Measurements from ENCODE around the gene AGAP2. TPM values are rescaled to one million over a fixed set of nuclear protein-coding genes. Genes with fewer than 3 reads are reported as not detected.

AGAP2 gene
- total and polyA plus RNA-seq, 2 of the 13 experiments (the other 11 are each of a cell fraction or from before 2014, with no cell fraction given) = 0.38 to 0.45 TPM

- TF ChIP-seq, protein P1, sequence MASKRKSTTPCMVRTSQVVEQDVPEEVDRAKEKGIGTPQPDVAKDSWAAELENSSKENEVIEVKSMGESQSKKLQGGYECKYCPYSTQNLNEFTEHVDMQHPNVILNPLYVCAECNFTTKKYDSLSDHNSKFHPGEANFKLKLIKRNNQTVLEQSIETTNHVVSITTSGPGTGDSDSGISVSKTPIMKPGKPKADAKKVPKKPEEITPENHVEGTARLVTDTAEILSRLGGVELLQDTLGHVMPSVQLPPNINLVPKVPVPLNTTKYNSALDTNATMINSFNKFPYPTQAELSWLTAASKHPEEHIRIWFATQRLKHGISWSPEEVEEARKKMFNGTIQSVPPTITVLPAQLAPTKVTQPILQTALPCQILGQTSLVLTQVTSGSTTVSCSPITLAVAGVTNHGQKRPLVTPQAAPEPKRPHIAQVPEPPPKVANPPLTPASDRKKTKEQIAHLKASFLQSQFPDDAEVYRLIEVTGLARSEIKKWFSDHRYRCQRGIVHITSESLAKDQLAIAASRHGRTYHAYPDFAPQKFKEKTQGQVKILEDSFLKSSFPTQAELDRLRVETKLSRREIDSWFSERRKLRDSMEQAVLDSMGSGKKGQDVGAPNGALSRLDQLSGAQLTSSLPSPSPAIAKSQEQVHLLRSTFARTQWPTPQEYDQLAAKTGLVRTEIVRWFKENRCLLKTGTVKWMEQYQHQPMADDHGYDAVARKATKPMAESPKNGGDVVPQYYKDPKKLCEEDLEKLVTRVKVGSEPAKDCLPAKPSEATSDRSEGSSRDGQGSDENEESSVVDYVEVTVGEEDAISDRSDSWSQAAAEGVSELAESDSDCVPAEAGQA (IDR thresholded peaks at IDR 0.05; ENCODE audit: low read depth) = no peak
- TF ChIP-seq, protein P1 (CRISPR knock-in tag; IDR thresholded peaks at IDR 0.05; ENCODE audit: borderline replicate concordance) = no peak
- TF ChIP-seq, protein P2, sequence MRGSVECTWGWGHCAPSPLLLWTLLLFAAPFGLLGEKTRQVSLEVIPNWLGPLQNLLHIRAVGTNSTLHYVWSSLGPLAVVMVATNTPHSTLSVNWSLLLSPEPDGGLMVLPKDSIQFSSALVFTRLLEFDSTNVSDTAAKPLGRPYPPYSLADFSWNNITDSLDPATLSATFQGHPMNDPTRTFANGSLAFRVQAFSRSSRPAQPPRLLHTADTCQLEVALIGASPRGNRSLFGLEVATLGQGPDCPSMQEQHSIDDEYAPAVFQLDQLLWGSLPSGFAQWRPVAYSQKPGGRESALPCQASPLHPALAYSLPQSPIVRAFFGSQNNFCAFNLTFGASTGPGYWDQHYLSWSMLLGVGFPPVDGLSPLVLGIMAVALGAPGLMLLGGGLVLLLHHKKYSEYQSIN (CRISPR knock-in tag; IDR thresholded peaks at IDR 0.05; ENCODE audit: borderline replicate concordance) = no peak
- TF ChIP-seq ATRX (CRISPR knock-in tag; IDR thresholded peaks at IDR 0.05; ENCODE audit: borderline replicate concordance) = no peak
- TF ChIP-seq ZNF253 (CRISPR knock-in tag; IDR thresholded peaks at IDR 0.05; ENCODE audit: borderline replicate concordance) = no peak
- no peak for TF ChIP-seq TOE1 (CRISPR knock-in tag; IDR thresholded peaks at IDR 0.05)
- TF ChIP-seq ZBTB8A (CRISPR knock-in tag; IDR thresholded peaks at IDR 0.05; ENCODE audit: borderline replicate concordance, low read depth) = no peak
- no peak for TF ChIP-seq ZNF337 (CRISPR knock-in tag; IDR thresholded peaks at IDR 0.05; ENCODE audit: borderline replicate concordance, low read depth)
- TF ChIP-seq DR1 (CRISPR knock-in tag; IDR thresholded peaks at IDR 0.05) = peak; percentile 71; the same call in 1 of the 2 replicates
- TF ChIP-seq, protein P3, sequence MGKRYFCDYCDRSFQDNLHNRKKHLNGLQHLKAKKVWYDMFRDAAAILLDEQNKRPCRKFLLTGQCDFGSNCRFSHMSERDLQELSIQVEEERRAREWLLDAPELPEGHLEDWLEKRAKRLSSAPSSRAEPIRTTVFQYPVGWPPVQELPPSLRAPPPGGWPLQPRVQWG (CRISPR knock-in tag; IDR thresholded peaks at IDR 0.05; ENCODE audit: borderline replicate concordance, low read depth) = no peak
- TF ChIP-seq, protein P4, sequence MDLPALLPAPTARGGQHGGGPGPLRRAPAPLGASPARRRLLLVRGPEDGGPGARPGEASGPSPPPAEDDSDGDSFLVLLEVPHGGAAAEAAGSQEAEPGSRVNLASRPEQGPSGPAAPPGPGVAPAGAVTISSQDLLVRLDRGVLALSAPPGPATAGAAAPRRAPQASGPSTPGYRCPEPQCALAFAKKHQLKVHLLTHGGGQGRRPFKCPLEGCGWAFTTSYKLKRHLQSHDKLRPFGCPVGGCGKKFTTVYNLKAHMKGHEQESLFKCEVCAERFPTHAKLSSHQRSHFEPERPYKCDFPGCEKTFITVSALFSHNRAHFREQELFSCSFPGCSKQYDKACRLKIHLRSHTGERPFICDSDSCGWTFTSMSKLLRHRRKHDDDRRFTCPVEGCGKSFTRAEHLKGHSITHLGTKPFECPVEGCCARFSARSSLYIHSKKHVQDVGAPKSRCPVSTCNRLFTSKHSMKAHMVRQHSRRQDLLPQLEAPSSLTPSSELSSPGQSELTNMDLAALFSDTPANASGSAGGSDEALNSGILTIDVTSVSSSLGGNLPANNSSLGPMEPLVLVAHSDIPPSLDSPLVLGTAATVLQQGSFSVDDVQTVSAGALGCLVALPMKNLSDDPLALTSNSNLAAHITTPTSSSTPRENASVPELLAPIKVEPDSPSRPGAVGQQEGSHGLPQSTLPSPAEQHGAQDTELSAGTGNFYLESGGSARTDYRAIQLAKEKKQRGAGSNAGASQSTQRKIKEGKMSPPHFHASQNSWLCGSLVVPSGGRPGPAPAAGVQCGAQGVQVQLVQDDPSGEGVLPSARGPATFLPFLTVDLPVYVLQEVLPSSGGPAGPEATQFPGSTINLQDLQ (CRISPR knock-in tag; IDR thresholded peaks at IDR 0.05) = no peak
- no peak for TF ChIP-seq MTA1 (CRISPR knock-in tag; IDR thresholded peaks at IDR 0.05; ENCODE audit: borderline replicate concordance)
- no peak for TF ChIP-seq ZSCAN29 (CRISPR knock-in tag; conservative IDR thresholded peaks at IDR 0.05)
- no peak for TF ChIP-seq ZNF577 (CRISPR knock-in tag; IDR thresholded peaks at IDR 0.05; ENCODE audit: borderline replicate concordance, low read depth)
- TF ChIP-seq, protein P5, sequence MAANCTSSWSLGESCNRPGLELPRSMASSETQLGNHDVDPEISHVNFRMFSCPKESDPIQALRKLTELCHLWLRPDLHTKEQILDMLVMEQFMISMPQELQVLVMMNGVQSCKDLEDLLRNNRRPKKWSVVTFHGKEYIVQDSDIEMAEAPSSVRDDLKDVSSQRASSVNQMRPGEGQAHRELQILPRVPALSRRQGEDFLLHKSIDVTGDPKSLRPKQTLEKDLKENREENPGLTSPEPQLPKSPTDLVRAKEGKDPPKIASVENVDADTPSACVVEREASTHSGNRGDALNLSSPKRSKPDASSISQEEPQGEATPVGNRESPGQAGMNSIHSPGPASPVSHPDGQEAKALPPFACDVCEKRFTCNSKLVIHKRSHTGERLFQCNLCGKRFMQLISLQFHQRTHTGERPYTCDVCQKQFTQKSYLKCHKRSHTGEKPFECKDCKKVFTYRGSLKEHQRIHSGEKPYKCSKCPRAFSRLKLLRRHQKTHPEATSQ (CRISPR knock-in tag; IDR thresholded peaks at IDR 0.05; ENCODE audit: borderline replicate concordance) = no peak
- no peak for TF ChIP-seq MYNN (CRISPR knock-in tag; IDR thresholded peaks at IDR 0.05; ENCODE audit: low read depth)
- TF ChIP-seq POLR2AphosphoS5 (IDR thresholded peaks at IDR 0.05; ENCODE audit: low read depth, low read length) = peak; percentile 91
Measured at GRCh38 chr12:57744777-57745484, 6.4 kb upstream of the AGAP2 start, which contains the start of gene TSPAN31 (continued).
